AG10803 (cell line): ENCODE data around the gene KRTAP22-1.

Experiments
- DNase-seq: peaks from one replicate; pipeline ENCODE4 v3.0.0; 2010; ENCODE audit warnings: low read depth
- H3K4me3 ChIP-seq: 2 replicates; pipeline ENCODE4 v1.5.1; 2011; ENCODE audit warnings: mild to moderate bottlenecking, low read length, control low read depth
- TF ChIP-seq, protein P1 (sequence below): conservative IDR thresholded peaks from 2 replicates; pipeline ENCODE4 v1.5.1; 2011; ENCODE audit warnings: mild to moderate bottlenecking, low read length, control low read depth, inconsistent platforms

KRTAP22-1 gene

DNA sequence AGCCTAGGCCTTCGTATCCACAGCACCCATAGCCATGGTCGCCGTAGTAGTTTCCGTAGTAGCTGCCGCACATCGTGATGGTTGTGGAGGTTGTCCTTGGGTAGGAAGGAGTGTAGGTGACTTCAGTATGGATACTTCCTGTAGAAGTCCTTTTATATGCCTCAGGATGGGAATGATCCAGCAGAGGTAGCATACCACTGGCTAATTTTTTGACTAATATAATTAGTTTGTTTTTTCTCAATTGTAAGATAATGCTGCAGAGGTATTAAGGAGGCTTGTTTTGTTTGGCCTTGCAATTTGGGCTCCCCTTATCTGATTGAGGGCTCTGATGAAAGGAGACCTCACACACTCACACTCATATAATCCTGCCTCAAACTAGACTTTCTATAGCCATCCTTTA is 2.1 kb upstream of the KRTAP22-1 start, which contains the start of gene KRTAP6-2:
Gene KRTAP6-2 (minus strand): TSS at position 101 of the 400 bp plus-strand sequence. CDS start 28 bp downstream, at position 73.
- H3K4me3 ChIP-seq = no peak within 1 kb of the TSS
- no peak for DNase-seq
- TF ChIP-seq, protein P1, sequence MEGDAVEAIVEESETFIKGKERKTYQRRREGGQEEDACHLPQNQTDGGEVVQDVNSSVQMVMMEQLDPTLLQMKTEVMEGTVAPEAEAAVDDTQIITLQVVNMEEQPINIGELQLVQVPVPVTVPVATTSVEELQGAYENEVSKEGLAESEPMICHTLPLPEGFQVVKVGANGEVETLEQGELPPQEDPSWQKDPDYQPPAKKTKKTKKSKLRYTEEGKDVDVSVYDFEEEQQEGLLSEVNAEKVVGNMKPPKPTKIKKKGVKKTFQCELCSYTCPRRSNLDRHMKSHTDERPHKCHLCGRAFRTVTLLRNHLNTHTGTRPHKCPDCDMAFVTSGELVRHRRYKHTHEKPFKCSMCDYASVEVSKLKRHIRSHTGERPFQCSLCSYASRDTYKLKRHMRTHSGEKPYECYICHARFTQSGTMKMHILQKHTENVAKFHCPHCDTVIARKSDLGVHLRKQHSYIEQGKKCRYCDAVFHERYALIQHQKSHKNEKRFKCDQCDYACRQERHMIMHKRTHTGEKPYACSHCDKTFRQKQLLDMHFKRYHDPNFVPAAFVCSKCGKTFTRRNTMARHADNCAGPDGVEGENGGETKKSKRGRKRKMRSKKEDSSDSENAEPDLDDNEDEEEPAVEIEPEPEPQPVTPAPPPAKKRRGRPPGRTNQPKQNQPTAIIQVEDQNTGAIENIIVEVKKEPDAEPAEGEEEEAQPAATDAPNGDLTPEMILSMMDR = no peak

DNA sequence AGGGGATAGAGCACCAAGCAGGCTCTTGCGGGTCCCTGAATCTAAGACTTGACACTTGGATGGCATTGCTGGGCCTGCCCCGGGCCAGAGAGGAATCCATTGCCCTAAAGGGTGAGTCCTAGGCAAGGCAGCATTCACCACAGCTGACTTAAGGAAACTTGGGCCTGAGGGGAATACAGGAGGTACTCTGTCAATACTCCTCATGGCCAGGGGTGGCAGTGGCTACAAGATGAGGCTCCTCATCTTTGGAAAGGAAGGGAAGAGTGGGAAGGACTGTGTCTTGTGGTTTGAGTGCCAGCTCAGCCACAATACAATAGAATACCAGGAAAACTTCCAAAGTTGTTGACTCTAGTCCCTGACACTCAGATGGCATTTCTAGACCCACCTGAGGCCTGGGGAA is 5.1 kb downstream of the KRTAP22-1 start:
- no peak overlapping the region for H3K4me3 ChIP-seq
- DNase-seq = no peak
- TF ChIP-seq, protein P1 = no peak

- TF ChIP-seq, protein P1 = no peak
- H3K4me3 ChIP-seq = no peak overlapping the region
Observed at GRCh38 chr21:30612132-30612531, 11.2 kb downstream of the KRTAP22-1 start.

GRCh38 chr21:30613836-30614235 is 12.9 kb downstream of the KRTAP22-1 start, which contains the start of gene KRTAP6-1:
Gene KRTAP6-1 (minus strand): TSS chr21:30613930. CDS start chr21:30613904, 26 bp downstream.
- DNase-seq = no peak
- TF ChIP-seq, protein P1 = no peak

More at GRCh38 chr21:30612132-30612531, 11.2 kb downstream of the KRTAP22-1 start:
- DNase-seq = no peak

GRCh38 chr21:30615199-30615598 is 14.3 kb downstream of the KRTAP22-1 start:
- DNase-seq = no peak
- TF ChIP-seq, protein P1 = no peak
- no peak overlapping the region for H3K4me3 ChIP-seq

More at GRCh38 chr21:30613836-30614235, 12.9 kb downstream of the KRTAP22-1 start, which contains the start of gene KRTAP6-1:
- no peak within 1 kb of the TSS for H3K4me3 ChIP-seq

GRCh38 chr21:30616125-30616524 is 15.2 kb downstream of the KRTAP22-1 start, which contains the start of gene KRTAP20-1:
Gene KRTAP20-1 (plus strand): TSS chr21:30616425. CDS start chr21:30616455, 30 bp downstream.
- TF ChIP-seq, protein P1 = no peak
- no peak within 1 kb of the TSS for H3K4me3 ChIP-seq
- no peak for DNase-seq

DNA sequence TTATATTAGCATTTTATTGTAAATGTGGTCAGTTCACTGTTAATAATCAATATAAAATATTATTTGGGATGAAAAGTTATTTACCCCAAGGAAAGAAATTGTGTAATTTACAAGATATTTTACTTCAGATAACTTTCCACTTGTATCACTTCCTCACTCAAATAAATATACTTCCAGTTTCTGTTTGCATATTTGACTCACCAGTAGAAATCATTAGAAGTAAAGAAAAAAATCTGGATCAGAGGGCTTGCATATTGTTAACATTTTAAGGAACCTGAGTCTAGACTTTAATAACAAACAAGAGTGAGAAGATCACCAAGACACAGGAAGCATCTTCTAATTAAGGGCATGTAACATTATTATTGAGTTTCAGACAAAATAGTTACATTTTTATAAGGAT is 19.2 kb downstream of the KRTAP22-1 start:
- H3K4me3 ChIP-seq = no peak overlapping the region
- DNase-seq = no peak
- TF ChIP-seq, protein P1 = no peak
